Measurements from ENCODE around the gene EAF2. TPM values are rescaled to one million over a fixed set of nuclear protein-coding genes. Genes with fewer than 3 reads are reported as not detected.
"Not testable (repeated sequence)": the region's sequence is repeated elsewhere in the genome, so short reads cannot be mapped to it uniquely, and the experiment has no call there.

The EAF2 gene
- total RNA-seq, 8 experiments from 2014 or later, result 2.2 to 13.2 (median 6.5) TPM

- 0 to 20% (median 9%) methylated on average over 1 to 11 of the region's 15 CpGs; no CpG with 5 or more reads in 1 of the 10 experiments for WGBS, 10 experiments
- peak overlapping the region; percentile 48 to 77 (median 60) for H3K4me3 ChIP-seq
- no peak for ATAC-seq (replicated peaks in 6 of 8)
- H3K4me1 ChIP-seq (replicated peaks in 1 of 2), result peaks cover 2 to 11% of the 10 kb centered on the region in 2 donors
- in situ Hi-C loops (cut with MboI; ENCODE audit: low pct_unique_long_range_greater_than_20kb in 2 of 9, low sequenced_read_pairs in 9 of 9, unreplicated experiment in 9 of 9), result no loop called here
- peak overlapping the region in 1 of 2 donors; percentile 66 for H3K27ac ChIP-seq
These were observed 795 bp upstream of the EAF2 start for GRCh38 chr3:121834157-121834670.

GRCh38 chr3:121835465-121835801, 424 bp downstream of the EAF2 start:
- ATAC-seq (replicated peaks in 6 of 8), result peak in 2 of 8 experiments; percentile 8 to 9
- Histone ChIP-seq H3K4me1 (replicated peaks in 1 of 2) (peaks cover 2 to 11% of the 10 kb centered on the region in 2 donors), H3K27ac (peak overlapping the region; percentile 12 to 37), H3K4me3 (peak overlapping the region; percentile 48 to 77 (median 60))
- 0% methylated on average over 1 to 7 of the region's 11 CpGs; no CpG with 5 or more reads in 6 of the 10 experiments for WGBS, 10 experiments
- in situ Hi-C loops (cut with MboI; ENCODE audit: low pct_unique_long_range_greater_than_20kb in 2 of 9, low sequenced_read_pairs in 9 of 9, unreplicated experiment in 9 of 9), result no loop called here

- no peak for ATAC-seq (replicated peaks in 6 of 8)
- in situ Hi-C loops (cut with MboI; ENCODE audit: low pct_unique_long_range_greater_than_20kb in 2 of 9, low sequenced_read_pairs in 9 of 9, unreplicated experiment in 9 of 9), result no loop called here
- Histone ChIP-seq H3K4me3 (peak overlapping the region; percentile 48 to 77 (median 60)), H3K27ac (no peak overlapping the region), H3K4me1 (replicated peaks in 1 of 2) (peaks cover 2 to 11% of the 10 kb centered on the region in 2 donors)
- WGBS, 10 experiments, result 46 to 83% (median 69%) methylated on average over 2 to 4 of the region's 4 CpGs
These were observed 1.1 kb downstream of the EAF2 start for GRCh38 chr3:121836064-121836463.

GRCh38 chr3:121836481-121836880, 1.5 kb downstream of the EAF2 start:
- no peak for ATAC-seq (replicated peaks in 6 of 8)
- Histone ChIP-seq H3K27ac (no peak overlapping the region), H3K4me3 (no peak overlapping the region), H3K4me1 (replicated peaks in 1 of 2) (peaks cover 2 to 11% of the 10 kb centered on the region in 2 donors)
- in situ Hi-C loops (cut with MboI; ENCODE audit: low pct_unique_long_range_greater_than_20kb in 2 of 9, low sequenced_read_pairs in 9 of 9, unreplicated experiment in 9 of 9), result no loop called here
- WGBS, 10 experiments, result 67 to 100% (median 82%) methylated on average over 1 to 3 of the region's 3 CpGs

- in situ Hi-C loops (cut with MboI; ENCODE audit: low pct_unique_long_range_greater_than_20kb in 2 of 9, low sequenced_read_pairs in 9 of 9, unreplicated experiment in 9 of 9), result no loop called here
- ATAC-seq (replicated peaks in 6 of 8), result no peak
- Histone ChIP-seq H3K4me3 (no peak overlapping the region), H3K4me1 (replicated peaks in 1 of 2) (peaks cover 0 to 5% of the 10 kb centered on the region in 2 donors), H3K27ac (no peak overlapping the region)
- WGBS, 10 experiments, result 50 to 100% (median 91%) methylated on average over 1 to 18 of the region's 23 CpGs; no CpG with 5 or more reads in 1 of the 10 experiments
These were observed 5.0 kb downstream of the EAF2 start for GRCh38 chr3:121839962-121840361.

- Histone ChIP-seq H3K27ac (no peak overlapping the region), H3K4me3 (no peak overlapping the region), H3K4me1 (replicated peaks in 1 of 2) (no peaks in the 10 kb centered on the region)
- 83 to 100% (median 93%) methylated on average over 1 to 7 of the region's 7 CpGs; no CpG with 5 or more reads in 3 of the 10 experiments for WGBS, 10 experiments
- no peak for ATAC-seq (replicated peaks in 6 of 8)
- in situ Hi-C loops (cut with MboI; ENCODE audit: low pct_unique_long_range_greater_than_20kb in 2 of 9, low sequenced_read_pairs in 9 of 9, unreplicated experiment in 9 of 9), result no loop called here
These were observed 9.9 kb downstream of the EAF2 start for GRCh38 chr3:121844892-121845291.

- in situ Hi-C loops (cut with MboI; ENCODE audit: low pct_unique_long_range_greater_than_20kb in 2 of 9, low sequenced_read_pairs in 9 of 9, unreplicated experiment in 9 of 9), result loop anchor here in 1 of 9 experiments (25.0 kb wide), 1 partner anchor 235 kb away; no protein-coding TSS in a partner anchor
- ATAC-seq (replicated peaks in 6 of 8), result no peak
- WGBS, 10 experiments, result 71 to 100% (median 80%) methylated on average over 1 to 2 of the region's 2 CpGs; no CpG with 5 or more reads in 3 of the 10 experiments
- H3K4me3 ChIP-seq, result no peak overlapping the region
- no peaks in the 10 kb centered on the region for H3K4me1 ChIP-seq (replicated peaks in 1 of 2)
- H3K27ac ChIP-seq, result no peak overlapping the region
These were observed 17.2 kb downstream of the EAF2 start for GRCh38 chr3:121852256-121852655.

GRCh38 chr3:121855555-121855954, 20.5 kb downstream of the EAF2 start:
- 0 to 56% (median 41%) methylated on average over 2 to 5 of the region's 5 CpGs; no CpG with 5 or more reads in 1 of the 10 experiments for WGBS, 10 experiments
- no peak overlapping the region for H3K4me3 ChIP-seq
- in situ Hi-C loops (cut with MboI; ENCODE audit: low pct_unique_long_range_greater_than_20kb in 2 of 9, low sequenced_read_pairs in 9 of 9, unreplicated experiment in 9 of 9), result loop anchor here in 1 of 9 experiments (25.0 kb wide), 1 partner anchor 232 kb away; no protein-coding TSS in a partner anchor
- no peaks in the 10 kb centered on the region for H3K4me1 ChIP-seq (replicated peaks in 1 of 2)
- no peak overlapping the region for H3K27ac ChIP-seq
- no peak for ATAC-seq (replicated peaks in 6 of 8)

GRCh38 chr3:121857778-121858177, 22.8 kb downstream of the EAF2 start:
- no CpG with 5 or more reads among the region's 5 CpGs for WGBS, 10 experiments
- not testable (repeated sequence) for ATAC-seq (replicated peaks in 6 of 8); H3K4me1 ChIP-seq (replicated peaks in 1 of 2); H3K27ac ChIP-seq; H3K4me3 ChIP-seq
- in situ Hi-C loops (cut with MboI; ENCODE audit: low pct_unique_long_range_greater_than_20kb in 2 of 9, low sequenced_read_pairs in 9 of 9, unreplicated experiment in 9 of 9), result loop anchor here in 1 of 9 experiments (25.0 kb wide), 1 partner anchor 230 kb away; no protein-coding TSS in a partner anchor

GRCh38 chr3:121863247-121863646, 28.2 kb downstream of the EAF2 start:
- in situ Hi-C loops (cut with MboI; ENCODE audit: low pct_unique_long_range_greater_than_20kb in 2 of 9, low sequenced_read_pairs in 9 of 9, unreplicated experiment in 9 of 9), result loop anchor here in 1 of 9 experiments (25.0 kb wide), 1 partner anchor 224 kb away; no protein-coding TSS in a partner anchor
- not testable (repeated sequence) for H3K27ac ChIP-seq; H3K4me1 ChIP-seq (replicated peaks in 1 of 2); ATAC-seq (replicated peaks in 6 of 8); H3K4me3 ChIP-seq
- 59 to 100% (median 89%) methylated on average over 1 to 6 of the region's 9 CpGs; no CpG with 5 or more reads in 4 of the 10 experiments for WGBS, 10 experiments

- Histone ChIP-seq H3K27ac (no peak overlapping the region), H3K4me1 (replicated peaks in 1 of 2) (no peaks in the 10 kb centered on the region), H3K4me3 (no peak overlapping the region)
- in situ Hi-C loops (cut with MboI; ENCODE audit: low pct_unique_long_range_greater_than_20kb in 2 of 9, low sequenced_read_pairs in 9 of 9, unreplicated experiment in 9 of 9), result loop anchor here in 1 of 9 experiments (25.0 kb wide), 1 partner anchor 224 kb away; no protein-coding TSS in a partner anchor
- ATAC-seq (replicated peaks in 6 of 8), result no peak
These were observed 28.8 kb downstream of the EAF2 start for GRCh38 chr3:121863801-121864200.

GRCh38 chr3:121869736-121870135, 34.7 kb downstream of the EAF2 start:
- Histone ChIP-seq H3K4me1 (replicated peaks in 1 of 2) (no peaks in the 10 kb centered on the region), H3K4me3 (no peak overlapping the region), H3K27ac (no peak overlapping the region)
- ATAC-seq (replicated peaks in 6 of 8), result no peak
- in situ Hi-C loops (cut with MboI; ENCODE audit: low pct_unique_long_range_greater_than_20kb in 2 of 9, low sequenced_read_pairs in 9 of 9, unreplicated experiment in 9 of 9), result loop anchor here in 1 of 9 experiments (25.0 kb wide), 1 partner anchor 218 kb away; no protein-coding TSS in a partner anchor
- WGBS, 10 experiments, result 51 to 100% (median 94%) methylated on average over 1 to 2 of the region's 2 CpGs; no CpG with 5 or more reads in 1 of the 10 experiments

- in situ Hi-C loops (cut with MboI; ENCODE audit: low pct_unique_long_range_greater_than_20kb in 2 of 9, low sequenced_read_pairs in 9 of 9, unreplicated experiment in 9 of 9), result loop anchor here in 1 of 9 experiments (25.0 kb wide), 1 partner anchor 217 kb away; no protein-coding TSS in a partner anchor
- no peak overlapping the region for H3K4me3 ChIP-seq
- ATAC-seq (replicated peaks in 6 of 8), result no peak
- no peak overlapping the region for H3K27ac ChIP-seq
- H3K4me1 ChIP-seq (replicated peaks in 1 of 2), result no peaks in the 10 kb centered on the region
These were observed 35.7 kb downstream of the EAF2 start for GRCh38 chr3:121870717-121871116.

GRCh38 chr3:121871430-121871829, 36.4 kb downstream of the EAF2 start:
- Histone ChIP-seq H3K4me1 (replicated peaks in 1 of 2) (no peaks in the 10 kb centered on the region), H3K27ac (no peak overlapping the region), H3K4me3 (no peak overlapping the region)
- no peak for ATAC-seq (replicated peaks in 6 of 8)
- in situ Hi-C loops (cut with MboI; ENCODE audit: low pct_unique_long_range_greater_than_20kb in 2 of 9, low sequenced_read_pairs in 9 of 9, unreplicated experiment in 9 of 9), result loop anchor here in 1 of 9 experiments (25.0 kb wide), 1 partner anchor 216 kb away; no protein-coding TSS in a partner anchor
- 18 to 100% (median 86%) methylated on average over 1 of the region's 1 CpG for WGBS, 10 experiments

Data from motor neuron (in vitro differentiated cells).